PFSK-1 (cell line): ENCODE measurements around the gene MCOLN2.

Source experiments
- FOXP2 ChIP-seq: optimal IDR thresholded peaks from 2 replicates; pipeline ENCODE3; 2011; ENCODE audit warnings: borderline replicate concordance, control low read depth, inconsistent platforms; ENCODE audit not compliant: insufficient read depth; ENCODE audit errors: extremely low read length, extremely low read depth
- POLR2AphosphoS5 ChIP-seq: IDR thresholded peaks from 2 replicates; pipeline ENCODE4 v1.6.1; 2012; ENCODE audit warnings: low read depth, mild to moderate bottlenecking, control low read depth, low read length, moderate library complexity
- REST ChIP-seq, 2 experiments: IDR thresholded peaks; 2 replicates each; pipeline versions ENCODE4 v1.6.1 to v1.8.0; 2011 to 2012; ENCODE audit warnings: low read depth in 2 of 2, low read length in 2 of 2, control low read depth in 1 of 2, inconsistent platforms in 1 of 2, mild to moderate bottlenecking in 1 of 2, moderate library complexity in 1 of 2; ENCODE audit not compliant: insufficient read depth in 1 of 2
- SIN3A ChIP-seq: IDR thresholded peaks from 2 replicates; pipeline ENCODE4 v1.6.1; 2012; ENCODE audit warnings: mild to moderate bottlenecking, low read length, moderate library complexity, borderline replicate concordance; ENCODE audit not compliant: insufficient read depth
- TAF1 ChIP-seq: IDR thresholded peaks from 2 replicates; pipeline ENCODE4 v1.6.1; 2012; ENCODE audit warnings: low read length, control low read depth, borderline replicate concordance; ENCODE audit not compliant: insufficient read depth

GRCh38 chr1:84929581-84929980 is 67.3 kb downstream of the MCOLN2 start:
- no peak for TF ChIP-seq REST (IDR thresholded peaks at IDR 0.05; ENCODE audit: insufficient read depth in 1 of 2, low read depth in 2 of 2, low read length in 2 of 2)
- no peak for TF ChIP-seq POLR2AphosphoS5
- no peak for TF ChIP-seq TAF1
- no peak for TF ChIP-seq FOXP2
- TF ChIP-seq SIN3A = no peak
